GM19324 (cell line): Measurements from ENCODE around the gene TADA2A.
A peak's percentile ranks its signal among the peaks of the same experiment; 100 is the strongest.

Experiments
- ATAC-seq: cut with Tn5 transposase; IDR thresholded peaks from one replicate; pipeline ENCODE4 v1.9.1; 2021; ENCODE audit warnings: mild to moderate bottlenecking, moderate library complexity; ENCODE audit not compliant: unreplicated experiment, low FRiP score

The TADA2A gene

DNA sequence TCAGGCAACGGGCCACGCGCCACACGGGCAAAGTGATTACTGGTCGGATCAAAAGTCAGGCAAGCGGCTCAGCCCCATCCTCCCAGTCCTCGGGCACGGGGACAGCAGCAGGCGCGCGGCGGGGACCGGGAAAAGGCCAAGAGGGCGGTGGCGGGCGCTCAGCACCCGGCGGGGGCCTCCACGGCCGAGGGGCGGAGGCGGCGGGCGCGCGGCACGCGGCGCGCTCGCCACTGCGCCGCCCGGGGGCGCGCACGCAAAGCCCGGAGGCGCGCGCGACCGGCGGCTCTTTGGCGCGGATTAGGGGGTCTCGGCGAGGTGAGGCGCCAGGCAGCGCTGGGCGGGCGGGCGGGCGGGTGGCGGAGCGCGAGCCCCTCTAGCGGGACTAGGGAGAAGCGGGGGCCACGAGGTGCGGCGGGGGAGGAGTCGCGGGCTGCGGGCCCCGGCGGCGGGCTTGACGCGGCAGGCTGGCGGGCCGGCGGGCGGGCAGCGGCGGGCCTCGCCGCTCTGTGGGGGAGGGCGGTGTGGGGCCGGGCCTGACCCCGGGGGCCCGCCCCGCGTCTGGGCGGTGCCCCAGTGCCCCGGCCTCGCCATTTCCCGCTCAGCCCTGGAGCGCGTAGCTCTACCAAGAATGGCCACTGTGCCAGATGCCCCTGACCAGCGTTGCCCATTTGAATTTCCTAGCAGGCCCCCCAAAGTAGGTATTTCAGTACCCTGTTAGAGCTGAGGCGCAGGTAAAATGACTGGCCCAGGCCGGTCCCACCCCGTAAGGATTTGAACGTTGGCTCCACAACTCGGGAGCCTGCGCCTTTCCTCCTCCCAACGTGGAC lies at the start of gene TADA2A, which contains the start of gene ACACA:
Gene TADA2A, plus strand, starts transcription at position 252 of the 827 bp plus-strand sequence. CDS start 4,480 bp downstream, outside the sequence.
Gene ACACA, minus strand, starts transcription at position 202 of the 827 bp plus-strand sequence. CDS start 537 bp downstream, outside the sequence.
- ATAC-seq: peak; percentile 83

- peak; percentile 9 for ATAC-seq
Measured at GRCh38 chr17:37358098-37358829, 48.4 kb upstream of the TADA2A start.

DNA sequence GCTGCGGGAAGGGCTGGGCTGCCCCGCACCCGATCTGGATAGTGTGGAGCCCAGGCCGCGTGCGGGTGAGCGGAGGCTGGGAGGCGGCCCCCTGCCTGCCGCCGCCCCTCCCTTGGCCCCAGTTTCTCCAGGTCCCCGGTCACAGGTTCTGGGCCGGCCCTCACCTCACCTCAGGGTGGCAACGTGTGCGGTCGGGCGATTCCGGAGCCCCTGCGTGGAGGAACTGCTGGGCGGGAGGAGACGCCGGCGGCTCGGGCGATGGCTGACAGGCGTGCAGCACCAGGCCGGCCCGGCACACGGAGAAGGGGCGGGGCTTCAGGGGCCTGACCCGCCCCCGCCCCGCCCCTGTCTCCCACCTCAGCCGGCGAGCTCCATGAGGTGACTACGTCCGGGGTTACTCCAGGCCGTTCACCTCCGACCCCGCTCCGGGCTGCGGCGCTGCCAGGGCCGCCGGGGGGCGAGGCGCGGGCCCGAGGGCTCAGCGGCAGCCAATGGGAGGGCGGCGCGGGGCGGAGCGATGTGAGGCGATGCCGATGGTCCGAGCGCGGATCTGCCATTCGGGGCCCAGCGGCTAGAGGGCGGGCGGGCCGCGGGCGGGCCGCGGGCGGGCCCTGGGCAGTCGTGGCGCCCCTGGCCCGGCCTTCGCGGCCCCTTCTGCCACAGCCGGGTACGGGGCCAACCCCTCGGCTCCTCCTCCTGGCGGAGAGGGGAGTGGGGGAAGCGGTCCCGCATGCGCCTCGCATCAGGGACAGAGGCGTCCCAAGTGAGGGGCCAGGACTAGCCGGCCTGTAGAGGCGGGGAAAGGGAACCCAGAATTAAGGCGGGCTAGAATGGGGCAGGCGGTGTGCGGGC lies 47.6 kb upstream of the TADA2A start:
- ATAC-seq: peak; percentile 92

GRCh38 chr17:37359682-37360188 lies 47.0 kb upstream of the TADA2A start:
- no peak for ATAC-seq

DNA sequence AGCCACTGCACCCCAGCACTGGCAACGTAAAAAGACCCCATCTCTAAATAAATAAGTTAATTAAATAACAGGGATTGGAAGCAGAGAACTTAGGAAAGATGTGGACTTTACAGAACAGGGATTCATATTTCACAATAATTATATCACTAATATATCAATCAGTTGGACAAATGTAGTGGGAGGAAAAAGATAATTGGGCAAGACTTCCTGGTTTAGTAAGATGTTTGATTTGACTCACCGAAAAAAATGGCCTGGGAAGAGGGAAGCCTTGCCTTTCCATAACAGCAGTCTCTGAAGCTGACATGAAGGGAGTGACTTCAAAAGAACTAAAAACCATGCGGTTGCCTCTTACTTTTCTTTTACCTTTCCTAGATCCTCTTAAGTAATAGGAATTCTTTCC lies 46.1 kb upstream of the TADA2A start:
- no peak for ATAC-seq

DNA sequence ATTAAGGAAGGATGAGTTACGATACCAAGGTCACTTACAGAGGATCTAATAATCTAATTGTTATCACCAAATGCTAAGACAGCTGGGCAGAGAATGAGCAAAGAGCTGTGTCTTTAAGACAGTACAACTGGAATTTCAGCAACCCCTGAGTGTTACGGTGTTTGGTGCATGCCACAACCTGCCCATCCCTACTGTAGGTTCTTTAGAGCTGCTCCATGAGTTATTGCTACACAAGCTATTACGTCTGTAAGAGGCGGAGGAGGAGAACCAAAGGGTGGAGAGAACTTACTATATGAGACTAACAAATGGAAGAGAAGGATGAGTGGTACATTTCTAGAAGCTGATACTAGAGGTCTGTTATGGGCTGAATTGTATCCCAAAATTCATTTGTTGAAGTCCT lies 45.1 kb upstream of the TADA2A start:
- no peak for ATAC-seq

DNA sequence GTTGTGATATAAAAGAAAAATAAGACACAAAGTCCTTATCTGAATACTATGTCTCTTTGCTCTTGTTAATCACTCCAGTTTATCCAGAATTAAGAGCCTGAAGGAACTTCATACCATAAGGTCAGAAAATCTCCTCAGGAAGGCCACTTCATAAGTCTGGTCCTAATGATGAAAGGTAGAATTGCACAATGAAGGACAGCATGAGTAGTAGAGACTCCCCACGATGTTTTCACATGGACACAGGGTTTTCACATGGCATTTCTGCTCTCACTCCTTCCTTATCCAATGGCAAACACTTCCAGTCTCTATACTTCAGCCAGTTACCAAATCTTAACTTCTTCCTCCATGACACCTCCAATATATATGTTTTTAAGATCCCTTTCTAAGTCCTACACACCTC lies 41.1 kb upstream of the TADA2A start:
- ATAC-seq: no peak

GRCh38 chr17:37368577-37368976 lies 38.1 kb upstream of the TADA2A start:
- no peak for ATAC-seq

- no peak for ATAC-seq
Measured at GRCh38 chr17:37373530-37374159, 33.0 kb upstream of the TADA2A start.

GRCh38 chr17:37375706-37376105 lies 31.0 kb upstream of the TADA2A start, which contains the start of gene C17orf78:
Gene C17orf78, plus strand, starts transcription at chr17:37375985. Its CDS starts 108 bp downstream, at chr17:37376093.
- no peak for ATAC-seq

- no peak for ATAC-seq
Measured at GRCh38 chr17:37382056-37382455, 24.6 kb upstream of the TADA2A start.

DNA sequence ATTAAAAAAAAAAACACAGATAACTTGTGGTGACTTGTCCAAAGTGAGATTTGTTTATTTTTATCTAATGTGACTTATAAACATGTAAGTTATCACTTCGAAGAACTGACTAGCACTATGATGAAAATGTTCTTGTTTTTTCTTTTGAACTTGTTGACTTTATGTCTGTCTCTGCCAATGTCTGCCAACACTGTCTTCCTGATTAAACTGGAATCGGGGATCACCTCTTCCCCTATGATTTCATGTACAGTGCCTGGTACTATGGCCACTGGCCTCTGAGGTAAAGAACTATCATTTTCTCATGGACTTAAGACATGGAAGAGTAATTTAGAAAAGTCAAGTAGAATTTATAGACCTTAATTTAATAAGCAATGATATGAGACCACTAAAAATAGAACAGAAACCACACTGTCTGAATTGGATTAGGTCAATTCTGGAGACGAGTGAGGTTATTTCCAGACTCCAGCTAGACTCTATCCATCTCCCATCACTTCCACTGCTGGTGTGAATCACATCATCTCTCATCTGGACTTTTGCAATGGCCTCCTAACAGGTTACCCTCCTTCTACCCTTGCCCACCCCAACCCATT lies 22.0 kb upstream of the TADA2A start:
- no peak for ATAC-seq

GRCh38 chr17:37385474-37385990 lies 21.2 kb upstream of the TADA2A start:
- no peak for ATAC-seq

DNA sequence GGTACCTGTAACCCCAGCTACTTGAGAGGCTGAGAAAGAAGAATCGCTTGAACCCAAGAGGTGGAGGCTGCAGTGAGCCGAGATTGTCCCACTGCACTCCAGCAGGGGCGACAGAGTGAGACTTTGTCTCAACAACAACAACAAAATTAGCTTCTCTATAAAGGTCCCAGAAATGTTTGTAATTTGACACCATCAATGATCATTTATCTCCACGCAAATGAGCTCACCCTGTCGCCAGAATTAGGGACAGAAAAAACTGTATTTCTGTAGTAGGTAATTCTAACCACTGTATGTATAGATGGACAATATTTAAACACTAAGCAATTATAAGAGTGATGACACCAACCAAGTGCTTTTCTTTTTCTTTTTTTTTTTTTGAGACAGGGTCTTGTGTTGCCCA lies 20.2 kb upstream of the TADA2A start:
- ATAC-seq: no peak

DNA sequence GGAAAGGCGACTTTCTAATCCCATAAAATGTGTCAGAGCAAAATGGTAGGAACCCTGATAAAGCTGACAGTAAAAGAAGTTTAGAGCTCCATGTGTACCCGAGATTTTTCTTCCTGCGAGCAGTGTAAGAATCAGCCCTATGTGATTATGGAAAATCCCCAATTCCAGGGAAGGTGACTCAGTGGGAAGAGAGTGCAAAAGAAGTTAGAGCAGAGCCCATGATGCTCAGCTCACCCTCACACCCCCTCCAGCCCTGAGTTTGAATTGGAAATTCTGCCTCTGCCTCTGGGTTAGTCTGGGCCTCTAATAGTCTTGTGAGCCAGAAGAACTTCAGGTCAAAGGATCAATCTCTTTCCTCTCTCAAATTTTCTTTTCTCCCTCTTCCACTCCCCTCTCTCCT lies 18.4 kb upstream of the TADA2A start:
- no peak for ATAC-seq

GRCh38 chr17:37389160-37389559 lies 17.5 kb upstream of the TADA2A start:
- no peak for ATAC-seq

GRCh38 chr17:37391146-37391545 lies 15.5 kb upstream of the TADA2A start:
- no peak for ATAC-seq

GRCh38 chr17:37392024-37392590 lies 14.6 kb upstream of the TADA2A start:
- ATAC-seq: no peak

DNA sequence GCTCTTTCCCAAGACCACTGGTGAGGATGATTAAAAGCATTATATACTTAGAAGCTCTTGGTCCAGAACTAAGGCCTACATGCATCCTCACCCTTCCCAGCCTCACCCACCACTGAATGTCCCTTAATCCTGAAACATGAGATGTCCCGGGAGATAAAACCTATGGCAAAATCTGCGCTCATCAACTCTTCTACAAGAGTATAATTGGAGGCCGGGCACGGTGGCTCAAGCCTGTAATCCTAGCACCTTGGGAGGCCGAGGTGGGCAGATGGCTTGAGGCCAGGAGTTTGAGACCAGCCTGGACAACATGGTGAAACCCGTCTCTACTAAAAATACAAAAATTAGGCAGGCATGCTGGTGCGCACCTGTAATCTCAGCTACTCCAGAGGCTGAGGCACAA lies 13.3 kb upstream of the TADA2A start:
- no peak for ATAC-seq
